Body of pancreas (tissue), 4 donors: ENCODE results near the gene AGBL4. TPM values are rescaled to one million over a fixed set of nuclear protein-coding genes. Genes with fewer than 3 reads are reported as not detected.

ENCODE experiments used
- ATAC-seq: fragments of 150-250 bp; one replicate; pipeline ENCODE4 v1.9.1; 2016
- DNase-seq, 4 donors: peaks; one replicate each; pipeline ENCODE4 v3.0.0-alpha.2; 2019
- H3K27ac ChIP-seq, 4 donors: fragments of 200-600 bp; sonication (generic); 1 replicate in 3 of 4; 2 replicates in 1 of 4; pipeline versions ENCODE4 v1.5.1 to v1.6.1; 2016 to 2019; ENCODE audit warnings: mild to moderate bottlenecking in 1 of 4, mixed read lengths in 1 of 4, moderate library complexity in 1 of 4
- H3K27me3 ChIP-seq, 2 donors: fragments of 200-600 bp; sonication (generic); one replicate each; pipeline ENCODE4 v1.6.0; 2016; ENCODE audit warnings: mild to moderate bottlenecking in 1 of 2
- H3K36me3 ChIP-seq, 2 donors: fragments of 200-600 bp; sonication (generic); replicated peaks in 1 of 2; 2 replicates each; pipeline ENCODE4 v1.5.1; 2016; ENCODE audit warnings: low read depth in 2 of 2; ENCODE audit not compliant: insufficient read depth in 1 of 2
- H3K4me1 ChIP-seq: fragments of 200-600 bp; sonication (generic); one replicate; pipeline ENCODE4 v1.6.0; 2016
- H3K4me3 ChIP-seq, 2 donors: fragments of 200-600 bp; sonication (generic); 1 replicate in 1 of 2; 2 replicates in 1 of 2; pipeline ENCODE4 v1.5.1; 2016 to 2019
- H3K9me3 ChIP-seq, 3 donors: fragments of 200-600 bp; sonication (generic); 1 replicate in 2 of 3; 2 replicates in 1 of 3; pipeline ENCODE4 v1.5.1; 2016
- CTCF ChIP-seq, 7 experiments: fragments of 450-650 bp in 4 of 7; fragments of 200-600 bp in 3 of 7; sonication (generic) in 3 of 7; IDR thresholded peaks; one replicate each; pipeline ENCODE4 v1.5.1; 2016 to 2019; ENCODE audit warnings: antibody characterized with exemption in 7 of 7
- POLR2A ChIP-seq, 3 donors: fragments of 450-650 bp; IDR thresholded peaks; one replicate each; pipeline ENCODE4 v1.6.1; 2016; ENCODE audit warnings: antibody characterized with exemption in 3 of 3, mild to moderate bottlenecking in 2 of 3
- WGBS, 2 donors: methylation state at CpG; one replicate each; pipeline ENCODE4 v1.1.5; 2017; 5-methylcytosine and 5-hydroxymethylcytosine counted together
- intact Hi-C: fragments of 100-400 bp; cut with DNase I; formaldehyde crosslinking; loops from one replicate; pipeline ENCODE4 v1.15.1; 2023
- total RNA-seq, 2 donors: library from RNA; depleted of rRNA; stranded (reverse); fragments of >200 nt; gene quantifications; one replicate each; pipeline ENCODE4 v1.1.0, GENCODE V29; 2016

The AGBL4 gene
- total RNA-seq, 2 donors from 2014 or later = 0.33 to 0.78 TPM

- Histone ChIP-seq H3K27ac (no peak overlapping the region), H3K27me3 (no peaks in the 10 kb centered on the region), H3K4me3 (no peak overlapping the region), H3K4me1 (no peaks in the 10 kb centered on the region), H3K9me3 (no peaks in the 10 kb centered on the region), H3K36me3 (no peaks in the 10 kb centered on the region)
- intact Hi-C loops = no loop called here
- TF ChIP-seq POLR2A (IDR thresholded peaks at IDR 0.05) (no peak), CTCF (IDR thresholded peaks at IDR 0.05) (no peak)
- DNase-seq = no peak
- WGBS, 2 donors = 91% methylated on average over 4 to 27 of the region's 30 CpGs
- ATAC-seq = no peak
Measured at GRCh38 chr1:49556676-49557234, 467.0 kb downstream of the AGBL4 start.

- Histone ChIP-seq H3K4me3 (no peak overlapping the region), H3K27me3 (no peaks in the 10 kb centered on the region), H3K36me3 (no peaks in the 10 kb centered on the region), H3K4me1 (no peaks in the 10 kb centered on the region), H3K27ac (no peak overlapping the region), H3K9me3 (no peaks in the 10 kb centered on the region)
- TF ChIP-seq POLR2A (IDR thresholded peaks at IDR 0.05) = no peak
- 62 to 76% methylated on average over 2 to 5 of the region's 5 CpGs for WGBS, 2 donors
- intact Hi-C loops = no loop called here
- no peak for DNase-seq
- no peak for ATAC-seq
Measured at GRCh38 chr1:49552101-49552500, 471.7 kb downstream of the AGBL4 start.

GRCh38 chr1:49544615-49545014, 479.1 kb downstream of the AGBL4 start:
- TF ChIP-seq CTCF (IDR thresholded peaks at IDR 0.05) (no peak), POLR2A (IDR thresholded peaks at IDR 0.05) (no peak)
- no peak for ATAC-seq
- intact Hi-C loops = no loop called here
- no peak overlapping the region for H3K4me3 ChIP-seq
- no peaks in the 10 kb centered on the region for H3K36me3 ChIP-seq
- no peaks in the 10 kb centered on the region for H3K9me3 ChIP-seq
- H3K4me1 ChIP-seq = no peaks in the 10 kb centered on the region
- WGBS, 2 donors = 76 to 78% methylated on average over 3 of the region's 3 CpGs
- no peaks in the 10 kb centered on the region for H3K27me3 ChIP-seq
- DNase-seq = no peak
- no peak overlapping the region for H3K27ac ChIP-seq

GRCh38 chr1:49541096-49541752, 482.5 kb downstream of the AGBL4 start:
- intact Hi-C loops = no loop called here
- no peak for DNase-seq
- Histone ChIP-seq H3K4me1 (no peaks in the 10 kb centered on the region), H3K9me3 (no peaks in the 10 kb centered on the region), H3K4me3 (no peak overlapping the region), H3K27me3 (no peaks in the 10 kb centered on the region), H3K36me3 (no peaks in the 10 kb centered on the region), H3K27ac (no peak overlapping the region)
- WGBS, 2 donors = 89 to 90% methylated on average over 12 to 16 of the region's 24 CpGs
- TF ChIP-seq POLR2A (IDR thresholded peaks at IDR 0.05) = no peak
- TF ChIP-seq CTCF (IDR thresholded peaks at IDR 0.05) = no peak
- no peak for ATAC-seq

GRCh38 chr1:49527606-49528305, 496.0 kb downstream of the AGBL4 start:
- no peak for TF ChIP-seq POLR2A (IDR thresholded peaks at IDR 0.05)
- no peak for TF ChIP-seq CTCF (IDR thresholded peaks at IDR 0.05)
- WGBS, 2 donors = 65 to 66% methylated on average over 7 of the region's 7 CpGs
- ATAC-seq = no peak

More at GRCh38 chr1:49527606-49528305, 496.0 kb downstream of the AGBL4 start:
- Histone ChIP-seq H3K9me3 (no peaks in the 10 kb centered on the region), H3K36me3 (no peaks in the 10 kb centered on the region), H3K27me3 (no peaks in the 10 kb centered on the region), H3K4me1 (no peaks in the 10 kb centered on the region), H3K4me3 (no peak overlapping the region), H3K27ac (no peak overlapping the region)
- DNase-seq = no peak
- intact Hi-C loops = no loop called here
